ENCODE data around the gene SSC5D.

SSC5D gene

DNA sequence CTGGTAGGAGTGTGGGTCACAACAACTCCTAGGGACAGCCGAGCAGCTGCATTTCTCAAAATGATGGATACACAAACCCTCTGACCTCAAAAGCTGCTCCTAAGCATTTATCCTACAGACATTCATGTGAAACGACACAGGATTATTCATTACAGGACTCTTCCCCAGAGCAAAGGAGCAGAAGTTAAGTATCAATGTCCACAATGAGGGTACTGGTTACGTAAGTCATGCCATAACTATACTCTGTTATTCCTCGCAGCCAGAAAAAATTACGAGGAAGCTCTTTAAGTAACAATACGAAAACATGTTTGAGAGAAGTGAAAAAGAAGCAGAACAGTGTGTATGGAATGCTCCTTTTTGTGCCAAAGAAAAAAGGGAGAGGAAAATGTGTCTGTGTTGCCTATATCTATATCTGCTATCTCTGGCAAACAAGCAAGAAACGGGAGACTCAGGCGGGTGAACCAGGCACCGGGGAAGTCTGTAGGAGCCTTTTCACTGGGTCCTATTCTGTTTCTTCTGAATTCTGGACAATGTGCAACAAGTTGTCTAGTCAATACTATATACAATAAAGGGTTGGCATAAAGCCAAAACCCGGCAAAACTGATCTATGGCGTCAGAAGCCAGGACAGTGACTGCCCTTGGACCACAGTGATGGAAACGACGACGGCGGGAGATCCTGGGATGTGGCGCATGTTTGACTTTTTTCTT is 28.1 kb upstream of the SSC5D start (continued):
- TF ChIP-seq, protein P1, sequence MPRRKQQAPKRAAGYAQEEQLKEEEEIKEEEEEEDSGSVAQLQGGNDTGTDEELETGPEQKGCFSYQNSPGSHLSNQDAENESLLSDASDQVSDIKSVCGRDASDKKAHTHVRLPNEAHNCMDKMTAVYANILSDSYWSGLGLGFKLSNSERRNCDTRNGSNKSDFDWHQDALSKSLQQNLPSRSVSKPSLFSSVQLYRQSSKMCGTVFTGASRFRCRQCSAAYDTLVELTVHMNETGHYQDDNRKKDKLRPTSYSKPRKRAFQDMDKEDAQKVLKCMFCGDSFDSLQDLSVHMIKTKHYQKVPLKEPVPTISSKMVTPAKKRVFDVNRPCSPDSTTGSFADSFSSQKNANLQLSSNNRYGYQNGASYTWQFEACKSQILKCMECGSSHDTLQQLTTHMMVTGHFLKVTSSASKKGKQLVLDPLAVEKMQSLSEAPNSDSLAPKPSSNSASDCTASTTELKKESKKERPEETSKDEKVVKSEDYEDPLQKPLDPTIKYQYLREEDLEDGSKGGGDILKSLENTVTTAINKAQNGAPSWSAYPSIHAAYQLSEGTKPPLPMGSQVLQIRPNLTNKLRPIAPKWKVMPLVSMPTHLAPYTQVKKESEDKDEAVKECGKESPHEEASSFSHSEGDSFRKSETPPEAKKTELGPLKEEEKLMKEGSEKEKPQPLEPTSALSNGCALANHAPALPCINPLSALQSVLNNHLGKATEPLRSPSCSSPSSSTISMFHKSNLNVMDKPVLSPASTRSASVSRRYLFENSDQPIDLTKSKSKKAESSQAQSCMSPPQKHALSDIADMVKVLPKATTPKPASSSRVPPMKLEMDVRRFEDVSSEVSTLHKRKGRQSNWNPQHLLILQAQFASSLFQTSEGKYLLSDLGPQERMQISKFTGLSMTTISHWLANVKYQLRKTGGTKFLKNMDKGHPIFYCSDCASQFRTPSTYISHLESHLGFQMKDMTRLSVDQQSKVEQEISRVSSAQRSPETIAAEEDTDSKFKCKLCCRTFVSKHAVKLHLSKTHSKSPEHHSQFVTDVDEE (CRISPR knock-in tag; IDR thresholded peaks at IDR 0.05): no peak

DNA sequence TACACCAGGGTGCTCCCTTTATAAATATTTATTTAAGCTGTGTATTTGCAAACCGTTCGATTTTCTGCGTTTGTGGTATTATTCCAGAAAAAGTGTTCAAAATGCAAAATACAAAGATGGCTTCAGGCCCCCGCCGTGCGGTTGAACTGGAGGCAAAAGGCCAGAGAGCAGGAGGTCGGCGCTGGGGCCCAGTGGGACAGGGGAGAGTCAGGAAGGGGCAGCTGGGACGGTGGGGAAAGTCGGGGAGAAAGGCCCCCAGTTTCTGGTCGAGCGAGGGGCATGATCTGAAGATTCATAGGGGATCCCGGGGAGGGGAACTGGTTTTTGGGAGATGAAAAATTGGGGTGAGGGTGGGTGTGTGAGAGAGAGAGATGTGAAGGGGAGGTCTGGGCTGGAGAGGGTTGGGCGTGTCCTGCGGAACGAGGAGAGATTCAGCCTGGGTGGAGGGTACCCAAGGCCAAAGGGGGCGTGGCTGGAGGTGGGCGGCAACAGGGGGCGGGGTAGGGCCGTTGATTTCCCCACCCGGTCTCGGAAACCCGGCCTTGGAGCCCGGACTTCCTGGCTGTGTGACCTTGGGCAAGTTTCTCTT is 27.5 kb upstream of the SSC5D start:
- TF ChIP-seq TCF4 (CRISPR knock-in tag; IDR thresholded peaks at IDR 0.05; ENCODE audit: borderline replicate concordance) (no peak), ZNF8 (CRISPR knock-in tag; IDR thresholded peaks at IDR 0.05) (no peak), TOX (CRISPR knock-in tag; IDR thresholded peaks at IDR 0.05; ENCODE audit: borderline replicate concordance) (no peak), OSR1 (CRISPR knock-in tag; IDR thresholded peaks at IDR 0.05) (no peak), PPARA (CRISPR knock-in tag; IDR thresholded peaks at IDR 0.05; ENCODE audit: borderline replicate concordance) (no peak), ESRRG (CRISPR knock-in tag; IDR thresholded peaks at IDR 0.05) (no peak), GLIS3 (CRISPR knock-in tag; IDR thresholded peaks at IDR 0.05) (no peak), CSDC2 (CRISPR knock-in tag; IDR thresholded peaks at IDR 0.05) (no peak), SNAI2 (CRISPR knock-in tag; IDR thresholded peaks at IDR 0.05) (no peak), RARB (CRISPR knock-in tag; IDR thresholded peaks at IDR 0.05) (no peak), ISL1 (CRISPR knock-in tag; IDR thresholded peaks at IDR 0.05) (no peak)
- TF ChIP-seq, protein P2, sequence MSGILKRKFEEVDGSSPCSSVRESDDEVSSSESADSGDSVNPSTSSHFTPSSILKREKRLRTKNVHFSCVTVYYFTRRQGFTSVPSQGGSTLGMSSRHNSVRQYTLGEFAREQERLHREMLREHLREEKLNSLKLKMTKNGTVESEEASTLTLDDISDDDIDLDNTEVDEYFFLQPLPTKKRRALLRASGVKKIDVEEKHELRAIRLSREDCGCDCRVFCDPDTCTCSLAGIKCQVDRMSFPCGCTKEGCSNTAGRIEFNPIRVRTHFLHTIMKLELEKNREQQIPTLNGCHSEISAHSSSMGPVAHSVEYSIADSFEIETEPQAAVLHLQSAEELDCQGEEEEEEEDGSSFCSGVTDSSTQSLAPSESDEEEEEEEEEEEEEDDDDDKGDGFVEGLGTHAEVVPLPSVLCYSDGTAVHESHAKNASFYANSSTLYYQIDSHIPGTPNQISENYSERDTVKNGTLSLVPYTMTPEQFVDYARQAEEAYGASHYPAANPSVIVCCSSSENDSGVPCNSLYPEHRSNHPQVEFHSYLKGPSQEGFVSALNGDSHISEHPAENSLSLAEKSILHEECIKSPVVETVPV (CRISPR knock-in tag; IDR thresholded peaks at IDR 0.05): no peak
- TF ChIP-seq, protein P3, sequence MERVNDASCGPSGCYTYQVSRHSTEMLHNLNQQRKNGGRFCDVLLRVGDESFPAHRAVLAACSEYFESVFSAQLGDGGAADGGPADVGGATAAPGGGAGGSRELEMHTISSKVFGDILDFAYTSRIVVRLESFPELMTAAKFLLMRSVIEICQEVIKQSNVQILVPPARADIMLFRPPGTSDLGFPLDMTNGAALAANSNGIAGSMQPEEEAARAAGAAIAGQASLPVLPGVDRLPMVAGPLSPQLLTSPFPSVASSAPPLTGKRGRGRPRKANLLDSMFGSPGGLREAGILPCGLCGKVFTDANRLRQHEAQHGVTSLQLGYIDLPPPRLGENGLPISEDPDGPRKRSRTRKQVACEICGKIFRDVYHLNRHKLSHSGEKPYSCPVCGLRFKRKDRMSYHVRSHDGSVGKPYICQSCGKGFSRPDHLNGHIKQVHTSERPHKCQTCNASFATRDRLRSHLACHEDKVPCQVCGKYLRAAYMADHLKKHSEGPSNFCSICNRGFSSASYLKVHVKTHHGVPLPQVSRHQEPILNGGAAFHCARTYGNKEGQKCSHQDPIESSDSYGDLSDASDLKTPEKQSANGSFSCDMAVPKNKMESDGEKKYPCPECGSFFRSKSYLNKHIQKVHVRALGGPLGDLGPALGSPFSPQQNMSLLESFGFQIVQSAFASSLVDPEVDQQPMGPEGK (CRISPR knock-in tag; IDR thresholded peaks at IDR 0.05; ENCODE audit: borderline replicate concordance): no peak
- TF ChIP-seq, protein P1 (CRISPR knock-in tag; IDR thresholded peaks at IDR 0.05): no peak
- TF ChIP-seq, protein P4, sequence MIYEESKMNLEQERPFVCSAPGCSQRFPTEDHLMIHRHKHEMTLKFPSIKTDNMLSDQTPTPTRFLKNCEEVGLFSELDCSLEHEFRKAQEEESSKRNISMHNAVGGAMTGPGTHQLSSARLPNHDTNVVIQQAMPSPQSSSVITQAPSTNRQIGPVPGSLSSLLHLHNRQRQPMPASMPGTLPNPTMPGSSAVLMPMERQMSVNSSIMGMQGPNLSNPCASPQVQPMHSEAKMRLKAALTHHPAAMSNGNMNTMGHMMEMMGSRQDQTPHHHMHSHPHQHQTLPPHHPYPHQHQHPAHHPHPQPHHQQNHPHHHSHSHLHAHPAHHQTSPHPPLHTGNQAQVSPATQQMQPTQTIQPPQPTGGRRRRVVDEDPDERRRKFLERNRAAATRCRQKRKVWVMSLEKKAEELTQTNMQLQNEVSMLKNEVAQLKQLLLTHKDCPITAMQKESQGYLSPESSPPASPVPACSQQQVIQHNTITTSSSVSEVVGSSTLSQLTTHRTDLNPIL (CRISPR knock-in tag; IDR thresholded peaks at IDR 0.05; ENCODE audit: low read depth): no peak
- ATAC-seq: peak; percentile 73

DNA sequence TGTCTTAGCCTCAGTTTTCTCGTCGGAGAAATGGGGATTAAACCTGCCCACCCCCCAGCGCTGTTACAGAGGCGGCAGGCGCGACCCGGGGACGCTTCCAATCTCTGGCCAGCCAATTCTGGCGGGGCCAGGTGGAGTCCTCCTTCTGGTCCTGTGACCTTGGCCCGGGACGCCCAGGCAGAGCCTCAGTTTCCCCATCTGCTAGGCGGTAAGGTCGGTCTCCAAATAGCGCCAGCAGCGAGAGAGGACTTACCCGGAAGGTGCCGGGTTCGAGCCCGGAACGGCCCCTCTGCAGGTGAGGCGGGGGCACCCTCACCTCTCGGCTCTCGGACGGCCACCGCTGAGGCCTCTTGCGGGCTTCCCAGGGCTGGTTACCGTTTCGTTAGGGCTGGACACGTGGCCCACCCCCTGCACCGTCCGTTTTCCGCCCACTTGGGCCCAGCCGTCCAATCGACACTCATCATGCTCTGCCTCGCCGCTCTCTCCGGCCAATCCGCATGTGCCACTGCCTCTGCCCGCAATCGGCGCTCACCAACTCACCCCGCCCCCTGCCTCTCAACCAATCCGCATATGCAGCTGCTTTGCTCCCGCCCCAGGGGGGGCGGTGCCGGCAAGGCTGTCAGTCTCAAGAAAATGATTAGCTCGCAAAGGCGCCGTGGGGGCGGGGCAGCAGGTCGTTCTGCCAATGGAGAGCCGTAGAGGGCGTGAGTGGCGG is 26.8 kb upstream of the SSC5D start, which contains the start of gene ISOC2:
Gene ISOC2, minus strand, starts transcription at position 384 of the 715 bp plus-strand sequence. CDS start 5,156 bp downstream, outside the sequence.
- ATAC-seq: peak; percentile 96
- TF ChIP-seq ZNF8 (CRISPR knock-in tag; IDR thresholded peaks at IDR 0.05): no peak
- no peak for TF ChIP-seq OSR1 (CRISPR knock-in tag; IDR thresholded peaks at IDR 0.05)
- TF ChIP-seq SNAI2 (CRISPR knock-in tag; IDR thresholded peaks at IDR 0.05): no peak
- 0 out of 2 replicates have a peak, but pooled peaks have one; percentile 31 for TF ChIP-seq GLIS3 (CRISPR knock-in tag; IDR thresholded peaks at IDR 0.05)
- TF ChIP-seq, protein P5, sequence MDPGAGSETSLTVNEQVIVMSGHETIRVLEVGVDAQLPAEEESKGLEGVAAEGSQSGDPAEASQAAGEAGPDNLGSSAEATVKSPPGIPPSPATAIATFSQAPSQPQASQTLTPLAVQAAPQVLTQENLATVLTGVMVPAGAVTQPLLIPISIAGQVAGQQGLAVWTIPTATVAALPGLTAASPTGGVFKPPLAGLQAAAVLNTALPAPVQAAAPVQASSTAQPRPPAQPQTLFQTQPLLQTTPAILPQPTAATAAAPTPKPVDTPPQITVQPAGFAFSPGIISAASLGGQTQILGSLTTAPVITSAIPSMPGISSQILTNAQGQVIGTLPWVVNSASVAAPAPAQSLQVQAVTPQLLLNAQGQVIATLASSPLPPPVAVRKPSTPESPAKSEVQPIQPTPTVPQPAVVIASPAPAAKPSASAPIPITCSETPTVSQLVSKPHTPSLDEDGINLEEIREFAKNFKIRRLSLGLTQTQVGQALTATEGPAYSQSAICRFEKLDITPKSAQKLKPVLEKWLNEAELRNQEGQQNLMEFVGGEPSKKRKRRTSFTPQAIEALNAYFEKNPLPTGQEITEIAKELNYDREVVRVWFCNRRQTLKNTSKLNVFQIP (CRISPR knock-in tag; IDR thresholded peaks at IDR 0.05; ENCODE audit: borderline replicate concordance, low read depth): no peak
- TF ChIP-seq ZC3H10 (CRISPR knock-in tag; IDR thresholded peaks at IDR 0.05): no peak
- 0 out of 2 replicates have a peak, but pooled peaks have one; percentile 30 for TF ChIP-seq ISL1 (CRISPR knock-in tag; IDR thresholded peaks at IDR 0.05)
- TF ChIP-seq ZNF565 (CRISPR knock-in tag; conservative IDR thresholded peaks at IDR 0.05; ENCODE audit: low read depth): no peak
- TF ChIP-seq, protein P1 (CRISPR knock-in tag; IDR thresholded peaks at IDR 0.05): peak; percentile 40
- peak; percentile 62; the same call in 1 of the 2 replicates for TF ChIP-seq ZFP3 (CRISPR knock-in tag; IDR thresholded peaks at IDR 0.05)
- TF ChIP-seq TOX (CRISPR knock-in tag; IDR thresholded peaks at IDR 0.05; ENCODE audit: borderline replicate concordance): no peak
- TF ChIP-seq PPARA (CRISPR knock-in tag; IDR thresholded peaks at IDR 0.05; ENCODE audit: borderline replicate concordance): no peak

Data from SK-N-SH treated with all-trans-retinoic acid at 6 μM for 48 hours (cell line).